GM20431 (cell line): Measurements from ENCODE around the gene IQCE.
"Not testable (repeated sequence)": the region's sequence is repeated elsewhere in the genome, so short reads cannot be mapped to it uniquely, and the experiment has no call there.

ENCODE experiments used
- in situ Hi-C: fragments of 300-500 bp; cut with MseI, MboI; formaldehyde crosslinking; loops from one replicate; pipeline ENCODE4 v1.15.0; 2020; ENCODE audit warnings: low sequenced_read_pairs; ENCODE audit not compliant: unreplicated experiment

The IQCE gene

DNA sequence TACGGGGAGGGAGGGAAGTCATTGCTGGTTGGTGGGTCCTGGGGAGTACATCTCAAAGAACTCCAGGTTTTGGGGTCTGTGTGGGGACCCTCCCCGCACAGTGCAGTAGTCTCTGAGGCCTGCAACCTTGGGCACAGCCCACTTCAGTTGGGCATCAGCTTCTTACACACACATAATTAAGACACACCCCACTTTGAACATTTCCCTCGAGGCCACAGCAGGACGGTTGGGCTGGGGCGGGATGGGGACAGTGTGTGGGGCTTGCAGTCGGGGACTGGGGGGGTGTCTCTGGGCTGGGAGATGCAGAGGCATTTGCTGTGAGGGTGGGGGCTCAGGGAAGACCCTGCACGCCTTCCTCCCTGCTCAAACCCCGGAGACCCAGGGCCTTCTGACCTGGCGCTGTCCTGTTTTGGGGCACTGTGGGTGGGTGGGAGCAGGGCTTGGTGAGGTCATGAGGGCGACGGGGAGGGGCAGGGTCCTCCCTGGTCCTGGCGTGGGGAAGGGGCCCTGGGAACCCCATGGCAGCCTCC, 38.0 kb upstream of the IQCE start:
- in situ Hi-C loops: no loop called here

DNA sequence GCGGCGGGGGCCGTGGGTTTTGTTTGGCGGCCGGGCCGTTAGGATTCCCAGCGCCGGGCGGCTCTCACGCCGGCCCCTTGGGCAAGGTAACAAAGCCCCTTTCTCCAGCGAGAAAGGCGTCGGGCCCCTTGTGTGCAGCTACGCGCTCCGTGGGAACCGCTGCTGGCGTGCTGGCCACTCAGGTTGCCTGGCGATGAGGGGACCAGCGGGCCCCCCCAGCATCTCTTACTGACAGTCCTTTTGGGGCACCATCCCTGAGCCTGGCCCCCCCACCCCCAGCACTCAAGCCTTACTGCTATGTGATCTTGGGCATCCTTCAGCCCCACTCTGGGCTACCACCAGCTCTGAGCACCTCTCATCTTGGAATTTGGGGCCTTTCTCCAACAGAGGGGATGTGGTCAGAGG, 37.4 kb upstream of the IQCE start:
- in situ Hi-C loops: no loop called here

DNA sequence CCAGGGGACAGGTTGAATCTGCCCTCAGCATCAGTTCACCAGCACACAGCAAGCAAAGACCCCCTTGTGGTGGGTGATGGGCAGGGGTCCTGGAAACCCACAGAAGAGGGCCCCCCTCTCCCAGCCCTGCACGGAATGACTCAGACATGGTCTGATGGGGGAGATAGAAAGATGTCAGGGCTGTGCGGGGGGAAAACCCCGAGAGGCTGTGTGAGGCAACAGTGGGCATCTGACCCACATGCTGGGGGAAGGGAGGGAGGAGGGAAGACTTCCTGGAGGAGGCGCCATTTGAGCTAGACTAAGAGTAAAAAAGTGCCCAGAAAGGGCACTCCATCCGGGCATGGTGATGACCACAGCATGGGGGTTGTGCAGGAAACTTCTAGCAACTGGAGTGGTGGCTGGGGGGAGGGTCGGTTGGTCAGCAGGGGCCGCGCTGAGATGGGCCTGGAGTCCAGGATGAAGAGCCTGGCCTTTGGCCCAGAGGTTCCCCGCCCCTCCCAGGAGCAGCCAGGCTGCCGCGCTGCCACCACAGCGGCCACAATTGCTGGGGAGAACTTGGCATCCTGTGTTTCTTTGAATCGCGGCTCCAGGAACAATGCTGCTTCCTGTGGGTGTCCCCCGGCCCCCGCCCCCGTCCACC, 36.7 kb upstream of the IQCE start:
- in situ Hi-C loops: no loop called here

DNA sequence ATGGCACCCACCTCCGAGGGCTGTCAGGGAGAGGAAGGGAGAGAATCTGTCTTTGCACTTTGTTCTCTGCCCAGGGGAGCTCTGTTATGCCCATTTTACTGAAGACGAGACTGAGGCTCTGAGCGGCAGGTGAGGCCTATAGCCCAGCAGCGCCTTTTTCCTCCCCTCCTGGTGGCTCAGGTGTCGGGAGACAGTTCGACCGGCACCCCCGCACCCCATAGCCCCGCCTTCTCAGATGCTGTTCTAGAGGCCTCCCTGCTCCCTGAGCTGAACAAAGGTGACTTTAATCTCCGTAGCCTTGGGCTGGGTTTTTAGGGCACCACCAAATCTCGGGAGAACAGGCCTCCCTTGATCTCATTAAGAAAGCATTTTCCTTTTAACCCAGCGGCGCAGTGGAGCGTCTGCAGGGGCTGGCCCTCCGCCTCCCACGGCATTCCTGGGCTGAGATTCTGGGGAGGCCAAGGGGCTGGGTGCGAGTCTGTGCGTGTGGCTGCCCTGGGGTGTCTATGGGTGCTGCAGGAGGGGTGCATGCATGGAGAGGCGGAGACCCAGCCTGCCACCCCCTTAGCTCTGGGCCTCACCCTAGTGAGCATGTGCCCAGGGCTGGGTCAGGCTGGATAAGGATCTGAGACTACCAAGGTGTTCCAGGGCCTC, 35.9 kb upstream of the IQCE start:
- in situ Hi-C loops: no loop called here

DNA sequence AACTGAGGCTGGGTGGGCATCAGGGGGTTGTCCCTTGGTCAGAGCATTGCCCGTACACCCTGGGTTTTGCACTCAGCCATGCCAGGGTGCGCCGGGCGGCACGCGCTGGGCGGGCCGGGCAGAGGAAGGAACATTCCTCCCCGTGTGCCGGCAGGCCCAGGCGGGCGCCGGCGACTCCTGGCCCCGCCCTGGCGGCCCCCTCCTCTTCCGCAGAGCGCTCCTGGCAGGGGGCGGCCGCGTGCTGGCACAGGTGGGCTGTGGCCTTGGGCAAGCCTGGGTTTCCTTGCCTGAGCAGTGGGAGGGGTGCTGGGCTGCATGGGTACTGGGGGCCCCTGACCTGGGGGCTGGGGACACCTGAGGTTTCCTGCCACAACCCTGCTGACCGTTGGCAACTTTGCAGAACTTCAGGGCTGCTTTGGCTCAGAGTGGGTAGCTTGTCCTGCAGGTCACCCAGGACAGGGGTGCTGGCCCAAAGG, 35.3 kb upstream of the IQCE start:
- in situ Hi-C loops: no loop called here

DNA sequence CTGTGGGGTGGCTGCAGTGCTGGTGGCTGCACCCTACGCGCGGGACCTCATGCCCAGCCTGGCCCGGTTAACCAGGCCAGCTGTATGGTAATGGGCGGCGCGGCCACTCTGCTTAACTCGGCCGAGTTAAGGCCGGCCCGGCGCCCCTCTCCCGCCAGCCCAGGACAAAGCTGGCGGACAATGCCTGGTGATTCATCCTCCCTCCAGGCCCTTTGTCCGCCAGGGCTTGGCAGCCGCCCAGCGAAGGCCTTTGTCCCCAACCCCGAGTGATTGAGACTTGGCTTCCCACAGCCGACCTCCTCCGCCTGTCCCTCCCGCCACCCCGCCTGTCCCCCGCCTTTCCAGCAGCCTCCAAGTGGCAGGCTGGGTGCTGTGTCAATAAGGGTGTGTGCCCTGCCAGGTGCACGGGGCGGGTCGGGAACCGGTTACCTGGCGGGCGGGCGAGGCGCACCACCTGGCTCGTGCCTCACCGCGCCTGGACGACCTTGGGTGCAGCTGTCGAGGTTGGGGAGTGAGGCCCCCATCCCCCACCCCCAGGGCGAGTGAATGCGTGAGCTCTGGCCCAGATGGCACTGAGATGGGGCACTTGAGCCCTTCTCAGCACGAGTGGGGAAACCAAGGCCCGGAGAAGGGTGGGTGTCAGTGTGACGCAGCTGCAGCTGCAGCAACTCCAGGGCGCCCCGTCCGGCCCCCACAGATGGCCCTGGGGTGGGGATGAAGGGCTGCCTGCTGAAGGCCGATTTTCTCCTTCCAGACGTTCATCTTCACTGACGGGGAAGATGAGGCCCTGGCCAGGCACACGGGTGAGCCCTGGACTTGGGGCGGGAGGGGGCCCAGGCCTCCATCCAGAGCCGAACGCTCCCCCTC, 34.6 kb upstream of the IQCE start:
- in situ Hi-C loops: no loop called here

DNA sequence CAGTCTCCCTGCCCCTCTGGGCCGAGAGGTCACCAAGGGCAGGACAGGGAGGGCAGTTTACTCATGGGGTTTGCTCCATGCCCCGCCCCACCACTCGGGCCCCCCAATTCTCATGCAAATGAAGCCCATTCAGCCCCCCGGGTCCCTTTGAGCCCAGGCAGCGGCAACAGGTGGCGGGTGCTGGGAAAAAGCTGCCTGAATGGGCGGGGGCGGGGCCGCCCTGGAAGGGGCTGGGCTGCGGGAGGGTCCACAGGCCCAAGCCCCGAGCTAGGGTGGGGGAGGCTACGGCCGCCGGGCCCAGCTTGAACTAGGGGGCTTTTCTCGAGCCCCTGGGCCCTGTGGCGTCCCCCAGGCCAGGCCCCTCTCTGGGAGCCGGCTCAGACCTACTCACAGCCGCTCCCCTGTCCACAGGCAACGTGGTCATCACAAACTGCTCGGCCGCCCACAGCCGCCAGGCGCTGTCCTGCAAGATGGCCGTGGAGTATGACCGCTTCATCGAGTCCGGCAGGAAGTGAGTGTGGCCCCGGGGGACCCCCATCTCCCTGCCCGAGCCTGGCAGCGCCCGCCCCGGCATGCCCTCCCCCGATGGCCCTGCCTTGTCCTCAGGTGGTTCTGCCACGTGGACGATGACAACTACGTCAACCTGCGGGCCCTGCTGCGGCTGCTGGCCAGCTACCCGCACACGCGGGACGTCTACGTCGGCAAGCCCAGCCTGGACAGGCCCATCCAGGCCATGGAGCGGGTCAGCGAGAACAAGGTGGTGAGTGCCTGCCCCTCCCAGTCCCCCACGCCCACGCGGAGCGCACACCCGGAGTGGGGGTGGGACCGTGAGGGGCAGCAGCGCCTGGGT, 33.7 kb upstream of the IQCE start:
- in situ Hi-C loops: no loop called here

DNA sequence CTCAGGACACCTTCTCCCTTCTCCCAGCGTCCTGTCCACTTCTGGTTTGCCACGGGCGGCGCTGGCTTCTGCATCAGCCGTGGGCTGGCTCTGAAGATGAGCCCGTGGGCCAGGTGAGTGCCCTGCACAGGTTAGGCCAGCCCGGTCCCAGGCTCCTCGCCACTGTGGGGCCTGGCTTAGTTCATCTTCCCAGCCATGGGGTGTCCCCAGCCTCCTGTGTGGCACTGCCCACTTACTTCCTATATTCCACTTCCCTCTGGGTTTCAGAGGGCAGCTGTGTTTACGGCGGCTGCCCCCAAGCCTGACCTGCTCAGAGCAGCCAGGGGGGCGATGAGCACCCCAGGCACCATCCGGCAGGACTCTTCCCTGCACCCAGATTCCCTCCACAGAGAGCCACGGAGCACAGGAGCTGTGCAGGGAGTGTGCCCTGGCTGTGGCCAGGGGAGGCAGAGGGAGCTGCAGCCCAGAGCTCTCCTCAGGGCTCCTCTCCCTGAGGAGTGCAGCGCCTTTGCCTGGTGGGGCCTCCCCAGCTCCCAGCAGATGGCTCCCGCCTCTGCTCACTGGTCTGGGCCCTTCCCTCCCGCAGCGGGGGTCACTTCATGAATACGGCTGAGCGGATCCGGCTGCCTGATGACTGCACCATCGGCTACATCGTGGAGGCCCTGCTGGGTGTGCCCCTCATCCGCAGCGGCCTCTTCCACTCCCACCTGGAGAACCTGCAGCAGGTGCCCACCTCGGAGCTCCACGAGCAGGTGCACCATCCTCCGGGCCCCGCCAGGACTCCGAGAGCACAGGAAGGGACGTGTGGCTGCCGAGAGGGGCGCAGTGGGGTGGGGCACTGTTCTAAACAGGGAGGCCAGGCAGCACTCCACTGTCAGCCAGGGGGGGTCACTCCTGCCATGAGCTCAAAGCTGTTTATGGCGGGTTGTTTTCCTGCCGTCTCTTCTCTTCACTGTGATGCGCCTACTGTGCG, 32.8 kb upstream of the IQCE start:
- in situ Hi-C loops: no loop called here

DNA sequence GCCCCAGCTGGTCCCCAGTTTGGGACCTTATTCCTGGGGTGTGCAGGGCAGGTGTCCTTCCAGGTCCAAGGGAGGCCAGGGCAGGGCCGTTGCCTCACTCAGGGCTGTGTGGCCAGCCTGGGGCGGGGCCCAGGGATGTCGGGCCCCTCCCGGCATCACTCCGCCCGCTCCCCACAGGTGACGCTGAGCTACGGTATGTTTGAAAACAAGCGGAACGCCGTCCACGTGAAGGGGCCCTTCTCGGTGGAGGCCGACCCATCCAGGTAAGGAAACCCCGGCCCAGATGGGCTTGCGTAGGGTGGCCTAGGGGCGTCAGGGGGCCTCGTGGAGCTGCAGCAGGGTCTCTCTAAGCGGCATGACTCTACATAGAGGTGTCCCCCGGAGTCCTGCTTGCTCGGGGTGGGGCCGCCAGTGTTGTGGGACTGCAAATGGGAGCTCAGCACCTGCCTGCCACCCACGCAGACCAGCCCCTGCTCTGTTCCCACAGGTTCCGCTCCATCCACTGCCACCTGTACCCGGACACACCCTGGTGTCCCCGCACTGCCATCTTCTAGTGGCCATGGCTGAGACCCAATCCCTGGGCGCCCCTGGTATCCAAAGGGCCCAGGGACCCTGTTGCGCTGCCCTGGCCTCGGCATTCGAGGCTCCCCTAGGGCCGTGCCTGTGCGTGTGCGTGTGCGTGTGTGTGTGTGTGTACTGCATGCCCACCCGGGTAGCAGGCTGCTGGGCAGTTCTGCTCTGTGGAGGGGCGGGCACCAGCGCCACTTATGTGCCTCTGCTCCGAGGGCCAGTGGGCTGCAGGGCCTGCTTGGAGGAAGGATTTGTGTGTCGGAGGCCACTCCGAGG, 31.9 kb upstream of the IQCE start:
- in situ Hi-C loops: no loop called here

DNA sequence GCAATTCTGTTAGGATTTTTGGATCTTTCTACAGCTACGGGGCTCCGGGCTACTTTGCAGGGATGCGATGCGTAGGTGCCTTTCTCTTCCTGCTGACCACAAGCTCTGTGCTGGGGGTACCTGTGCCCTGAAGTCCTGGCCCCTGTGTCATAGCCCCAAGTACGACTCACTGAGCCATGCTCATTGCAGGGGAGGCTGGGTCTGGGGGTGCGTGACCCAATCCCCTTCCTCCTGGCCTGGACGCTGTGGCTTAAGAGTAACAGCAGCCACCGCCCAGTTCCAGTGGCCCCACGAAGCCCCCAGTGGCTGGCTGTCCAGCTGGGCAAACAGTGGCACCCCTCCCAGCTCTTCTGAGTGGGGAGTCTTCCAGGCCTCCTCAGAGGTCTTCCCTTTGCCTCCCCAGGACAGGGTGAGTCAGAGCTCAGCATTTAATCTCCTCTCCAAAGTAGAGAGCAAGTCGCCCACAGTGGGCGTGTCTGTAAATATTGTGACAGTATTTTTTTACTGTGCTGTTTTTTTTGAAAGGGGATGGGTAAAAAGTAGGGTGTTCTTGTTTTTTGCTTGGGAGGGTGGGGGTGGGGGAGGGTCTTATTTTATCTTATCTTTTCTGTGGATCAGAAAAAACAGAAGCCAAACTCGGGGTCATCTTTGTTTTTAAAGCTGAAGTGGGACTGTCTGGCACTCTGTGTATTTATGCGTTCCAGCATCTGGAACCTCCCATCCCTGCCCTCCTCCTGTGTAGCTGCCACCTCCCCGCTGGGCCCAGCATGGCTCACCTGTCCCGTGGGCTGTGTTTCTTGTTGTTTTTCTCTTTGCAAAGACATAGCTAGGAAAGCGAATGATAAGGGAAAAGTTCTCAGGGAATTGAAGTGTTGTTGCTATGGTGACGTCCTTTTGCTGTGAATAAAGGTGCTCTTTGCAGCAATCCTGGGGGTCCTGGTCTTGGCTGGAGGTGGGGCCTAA, 31.0 kb upstream of the IQCE start:
- in situ Hi-C loops: no loop called here

DNA sequence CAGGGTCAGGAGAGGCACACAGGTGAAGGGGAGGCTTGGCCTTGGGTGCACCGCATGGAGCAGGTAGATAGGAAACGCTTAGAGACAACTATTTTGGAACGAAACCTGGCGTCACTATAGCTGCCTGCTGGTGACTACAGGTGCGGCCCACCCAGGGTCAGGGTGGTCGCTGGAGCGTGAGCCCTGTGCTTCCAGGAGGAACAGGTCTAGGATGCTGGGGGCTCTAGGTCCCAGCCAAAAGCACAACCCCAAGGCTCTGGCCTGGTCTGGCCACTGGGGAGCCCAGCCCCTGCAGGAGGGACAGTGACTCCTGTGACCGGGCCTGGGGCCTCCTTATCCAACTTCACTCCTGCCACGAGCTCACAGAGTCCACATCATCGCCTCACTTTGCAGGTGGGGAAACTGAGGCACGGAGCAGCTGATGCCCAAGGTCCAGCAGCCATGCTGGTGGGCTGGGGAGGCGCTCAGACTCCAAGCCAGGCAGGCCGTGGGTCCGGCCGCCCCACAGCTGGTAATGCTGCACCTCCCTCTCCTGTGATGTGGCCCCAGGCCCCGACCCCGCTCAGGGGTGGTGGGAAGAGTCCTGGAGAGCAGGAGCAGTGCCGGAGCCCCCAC, 30.2 kb upstream of the IQCE start:
- in situ Hi-C loops: no loop called here

DNA sequence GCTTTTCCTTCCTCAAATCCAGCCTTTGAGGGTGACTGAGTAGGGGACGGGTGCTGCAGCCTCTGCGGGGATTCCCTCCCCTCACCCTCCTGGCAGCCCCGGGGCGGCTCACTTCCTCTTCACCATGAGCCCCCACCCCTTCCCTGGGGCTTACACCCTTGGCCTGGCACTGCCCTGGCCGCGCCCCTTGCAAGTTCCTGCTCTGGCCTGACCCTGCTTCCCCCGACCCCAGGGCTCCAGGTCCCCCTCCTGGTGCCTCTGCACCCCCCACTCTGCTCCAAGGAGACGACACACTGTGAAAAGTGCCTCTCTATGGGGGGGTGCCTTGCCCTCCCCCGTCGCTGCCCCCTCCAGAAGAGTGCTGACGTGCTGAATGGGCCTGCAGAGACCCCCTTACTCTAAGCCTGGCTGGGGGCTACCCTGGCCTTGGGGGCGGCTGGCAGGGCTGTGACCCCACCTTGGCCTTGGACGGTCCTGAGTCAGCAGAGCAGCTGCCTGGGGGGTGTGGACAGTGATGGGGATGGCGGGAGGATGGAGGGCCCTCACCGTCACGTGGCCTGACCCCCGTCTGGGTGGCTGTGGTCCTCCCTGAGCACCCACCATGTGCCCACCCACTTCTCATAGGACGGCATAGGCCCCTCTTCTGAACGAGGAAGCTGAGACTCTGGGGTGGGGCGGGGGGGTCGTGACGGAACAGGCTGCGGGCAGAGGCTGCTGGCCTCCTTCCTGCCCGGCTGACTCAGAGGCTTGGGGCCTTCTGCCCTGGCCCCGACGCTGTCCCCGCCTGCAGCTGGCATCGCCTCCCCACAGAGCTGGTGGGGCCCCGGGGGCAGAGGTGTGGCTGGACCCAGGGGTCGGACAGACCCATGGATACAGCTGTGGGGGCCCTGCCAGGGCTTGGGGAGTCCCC, 29.4 kb upstream of the IQCE start:
- in situ Hi-C loops: no loop called here

DNA sequence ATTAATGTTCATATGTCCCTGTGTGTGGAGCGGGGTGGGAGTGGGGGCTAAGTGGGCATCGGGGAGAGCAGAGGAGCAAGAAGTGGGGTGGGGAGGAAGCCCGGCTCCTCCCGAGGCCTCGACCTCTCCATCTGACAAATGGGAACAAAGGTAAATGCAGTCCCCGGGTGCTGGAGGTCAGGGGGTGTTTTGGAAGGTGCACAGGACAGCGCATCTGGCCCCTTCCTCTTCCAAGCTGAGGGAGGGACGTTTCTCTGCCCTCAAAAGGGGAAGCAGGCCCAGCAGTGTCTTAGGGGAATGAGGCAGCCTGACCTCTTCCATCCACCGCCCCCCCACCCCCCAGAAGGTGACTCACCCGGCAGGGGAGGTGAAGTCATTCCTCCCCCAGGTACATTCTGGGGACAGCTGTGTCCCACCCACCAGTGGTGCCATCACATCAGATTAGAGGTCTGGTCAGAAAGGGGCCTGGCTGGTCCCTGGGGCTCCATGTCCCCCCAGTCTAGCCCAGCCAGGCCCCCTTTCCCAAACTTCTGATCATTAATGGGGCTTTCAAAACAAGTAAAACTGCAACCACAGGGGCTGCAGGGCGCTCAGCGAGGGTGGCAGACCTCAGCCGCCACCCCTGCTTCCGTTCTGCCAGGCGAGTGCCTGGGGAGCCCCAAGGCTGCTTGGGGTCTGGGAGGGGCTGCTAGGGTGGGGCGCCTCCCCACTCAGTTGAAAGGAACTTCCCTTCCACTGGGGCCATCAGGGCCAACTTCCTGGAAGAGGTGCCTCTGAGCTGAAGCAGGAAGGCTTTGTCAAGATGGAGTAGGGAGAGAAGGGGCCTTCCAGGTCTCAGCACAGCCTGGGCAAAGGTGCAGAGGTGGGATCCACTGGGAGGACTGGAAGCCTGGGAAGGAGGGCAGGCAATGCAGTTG, 28.4 kb upstream of the IQCE start:
- in situ Hi-C loops: no loop called here

DNA sequence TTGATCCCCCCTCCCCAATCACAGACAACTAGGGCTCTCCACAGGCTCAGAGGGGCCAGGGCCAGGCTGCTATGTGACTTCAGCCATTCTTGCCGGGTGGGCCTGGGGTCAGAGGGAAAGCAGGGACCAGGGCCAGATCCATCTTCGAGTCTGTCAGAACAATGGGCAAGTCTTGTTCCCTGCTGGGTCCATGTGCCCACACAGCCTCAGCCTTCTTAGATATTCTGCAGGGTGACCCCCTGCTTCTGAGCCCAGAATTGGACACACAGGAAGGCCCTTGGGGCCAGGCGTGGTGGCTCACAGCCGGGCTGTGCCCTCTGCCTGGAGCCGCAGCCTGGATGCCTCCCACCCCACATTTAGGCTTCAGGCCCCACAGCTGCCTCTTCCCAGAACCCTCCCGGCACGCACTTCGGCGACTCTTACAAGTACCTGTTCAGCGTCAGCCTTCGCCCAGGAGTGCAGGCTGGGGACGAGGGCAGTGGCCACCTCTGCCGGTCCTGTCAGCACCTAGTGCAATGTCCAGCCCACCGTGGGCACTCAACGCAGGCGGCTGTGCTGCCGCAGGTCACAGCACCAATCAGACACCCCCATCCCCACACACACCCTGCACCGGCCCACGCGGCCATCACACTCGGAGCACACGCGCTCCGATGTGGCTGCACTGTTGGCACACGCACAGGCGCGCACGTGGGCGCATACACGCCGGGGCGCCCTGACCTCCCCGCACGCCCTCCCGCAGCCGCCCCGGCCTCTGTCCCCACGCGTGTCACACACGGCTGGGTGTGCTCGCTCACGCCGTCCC, 27.6 kb upstream of the IQCE start:
- in situ Hi-C loops: not testable (repeated sequence)
